Liver (tissue), 9 donors: ENCODE data around the gene RYR1. TPM values are rescaled to one million over a fixed set of nuclear protein-coding genes. Genes with fewer than 3 reads are reported as not detected.

Experiments
- DNase-seq: peaks from one replicate; pipeline ENCODE4 v3.0.0-alpha.2; 2017; ENCODE audit warnings: low spot score
- H3K27ac ChIP-seq, 2 donors: one replicate each; pipeline ENCODE4 v1.7.0; 2013; ENCODE audit warnings: inconsistent platforms in 2 of 2, low read length in 2 of 2, control low read depth in 1 of 2, low read depth in 1 of 2, mild to moderate bottlenecking in 1 of 2
- H3K27me3 ChIP-seq, 4 donors: one replicate each; pipeline versions ENCODE4 v1.6.1 to v1.7.0; 2013; ENCODE audit warnings: low read length in 3 of 4, inconsistent platforms in 1 of 4, mild to moderate bottlenecking in 1 of 4, moderate library complexity in 1 of 4; ENCODE audit not compliant: control insufficient read depth in 4 of 4, insufficient read depth in 4 of 4
- H3K36me3 ChIP-seq, 4 donors: one replicate each; pipeline versions ENCODE4 v1.6.1 to v1.7.0; 2013; ENCODE audit warnings: low read length in 3 of 4, mild to moderate bottlenecking in 3 of 4, low read depth in 1 of 4, moderate library complexity in 1 of 4; ENCODE audit not compliant: control insufficient read depth in 4 of 4, insufficient read depth in 3 of 4
- H3K4me1 ChIP-seq, 4 donors: one replicate each; pipeline versions ENCODE4 v1.6.1 to v1.7.0; 2013; ENCODE audit warnings: low read length in 3 of 4, mild to moderate bottlenecking in 3 of 4, moderate library complexity in 1 of 4; ENCODE audit not compliant: control insufficient read depth in 4 of 4, insufficient read depth in 4 of 4
- H3K4me3 ChIP-seq, 3 donors: one replicate each; pipeline versions ENCODE4 v1.6.1 to v1.7.0; 2013; ENCODE audit warnings: low read length in 3 of 3, control low read depth in 1 of 3, low read depth in 1 of 3, mild to moderate bottlenecking in 1 of 3
- H3K9ac ChIP-seq, 2 donors: one replicate each; pipeline ENCODE4 v1.7.0; 2013; ENCODE audit warnings: low read length in 2 of 2, mild to moderate bottlenecking in 2 of 2, moderate library complexity in 2 of 2, control low read depth in 1 of 2, low read depth in 1 of 2
- H3K9me3 ChIP-seq, 4 donors: one replicate each; pipeline versions ENCODE4 v1.6.1 to v1.7.0; 2013; ENCODE audit warnings: low read length in 3 of 4; ENCODE audit not compliant: control insufficient read depth in 4 of 4
- CTCF ChIP-seq: fragments of 150-350 bp; IDR thresholded peaks from 2 replicates; pipeline ENCODE4 v1.5.1; 2017; ENCODE audit warnings: improper control_type of control experiment, low read depth, low read length; ENCODE audit not compliant: missing input control
- EGR1 ChIP-seq, 2 donors: IDR thresholded peaks; 2 replicates each; pipeline ENCODE4 v1.6.1; 2016 to 2018; ENCODE audit warnings: antibody characterized with exemption in 2 of 2, low read depth in 2 of 2
- FOXA1 ChIP-seq: IDR thresholded peaks from 2 replicates; pipeline ENCODE4 v1.6.1; 2016; ENCODE audit warnings: antibody characterized with exemption
- FOXA2 ChIP-seq: IDR thresholded peaks from 2 replicates; pipeline ENCODE4 v1.6.1; 2016; ENCODE audit warnings: antibody characterized with exemption
- GABPA ChIP-seq, 2 donors: IDR thresholded peaks in 1 of 2; conservative IDR thresholded peaks in 1 of 2; 2 replicates each; pipeline ENCODE4 v1.6.1; 2016; ENCODE audit warnings: antibody characterized with exemption in 2 of 2, mild to moderate bottlenecking in 1 of 2, moderate library complexity in 1 of 2
- HNF4A ChIP-seq, 2 donors: conservative IDR thresholded peaks; 2 replicates each; pipeline ENCODE4 v1.6.1; 2016; ENCODE audit warnings: antibody characterized with exemption in 2 of 2, mild to moderate bottlenecking in 2 of 2
- HNF4G ChIP-seq: IDR thresholded peaks from 2 replicates; pipeline ENCODE4 v1.6.1; 2016; ENCODE audit warnings: antibody characterized with exemption
- JUND ChIP-seq, 2 donors: IDR thresholded peaks; 2 replicates each; pipeline ENCODE4 v1.6.1; 2016; ENCODE audit warnings: antibody characterized with exemption in 2 of 2
- MAX ChIP-seq: IDR thresholded peaks from 2 replicates; pipeline ENCODE4 v1.6.1; 2016; ENCODE audit warnings: antibody characterized with exemption
- NR2F2 ChIP-seq: IDR thresholded peaks from 2 replicates; pipeline ENCODE4 v1.6.1; 2016; ENCODE audit warnings: antibody characterized with exemption
- RAD21 ChIP-seq, 2 donors: IDR thresholded peaks; 2 replicates each; pipeline ENCODE4 v1.6.1; 2016; ENCODE audit warnings: antibody characterized with exemption in 2 of 2, mild to moderate bottlenecking in 2 of 2
- REST ChIP-seq: IDR thresholded peaks from 2 replicates; pipeline ENCODE4 v1.6.1; 2016; ENCODE audit warnings: antibody characterized with exemption, mild to moderate bottlenecking
- RXRA ChIP-seq, 2 donors: IDR thresholded peaks; 2 replicates each; pipeline ENCODE4 v1.6.1; 2017 to 2018; ENCODE audit warnings: antibody characterized with exemption in 2 of 2, mild to moderate bottlenecking in 1 of 2
- WGBS: extraction: QIAGEN DNeasy Blood & Tissue Kit; methylation state at CpG from one replicate; pipeline ENCODE4 v1.1.7; 2013; 5-methylcytosine and 5-hydroxymethylcytosine counted together
- polyA plus RNA-seq, 2 donors: library from polyadenylated mRNA; stranded (reverse) in 1 of 2; unstranded in 1 of 2; fragments of 200-250 nt in 1 of 2; fragments of >200 nt in 1 of 2; fragmentation: Nextera tagmentation in 1 of 2; extraction: Ambion mirVana in 1 of 2; gene quantifications; one replicate each; pipeline versions ENCODE4 v1.2.1 to v1.2.3, GENCODE V29; 2013 to 2015
- total RNA-seq, 2 donors: library from RNA; depleted of rRNA; stranded (reverse); fragments of >200 nt; gene quantifications; one replicate each; pipeline ENCODE4 v1.2.3, GENCODE V29; 2014
- donor health status: healthy.
- donor health status: healthy.
- donor health status: healthy.
- donor health status: healthy.
- donor health status: healthy.

Gene RYR1
- total and polyA plus RNA-seq, 4 donors, result 0.01 to 0.70 (median 0.29) TPM

GRCh38 chr19:38453596-38453995 lies 20.1 kb downstream of the RYR1 start:
- Histone ChIP-seq H3K4me1 (no peaks in the 10 kb centered on the region), H3K36me3 (no peaks in the 10 kb centered on the region), H3K9me3 (no peaks in the 10 kb centered on the region), H3K27me3 (no peaks in the 10 kb centered on the region), H3K4me3 (no peak overlapping the region), H3K9ac (no peak overlapping the region), H3K27ac (no peak overlapping the region)
- WGBS, result 83% methylated on average over 3 of the region's 3 CpGs
- no peak for DNase-seq
- TF ChIP-seq RAD21 (IDR thresholded peaks at IDR 0.05) (no peak), HNF4A (conservative IDR thresholded peaks at IDR 0.05) (no peak), RXRA (IDR thresholded peaks at IDR 0.05) (no peak), REST (no peak), MAX (no peak), FOXA1 (no peak), GABPA (IDR thresholded peaks at IDR 0.05 in 1 of 2, conservative IDR thresholded peaks at IDR 0.05 in 1 of 2) (no peak), EGR1 (IDR thresholded peaks at IDR 0.05; ENCODE audit: low read depth in 2 of 2) (no peak), CTCF (no peak), NR2F2 (no peak), JUND (IDR thresholded peaks at IDR 0.05) (no peak)

GRCh38 chr19:38455031-38455430 lies 21.5 kb downstream of the RYR1 start:
- 53% methylated on average over 4 of the region's 4 CpGs for WGBS
- no peak for TF ChIP-seq HNF4G
- TF ChIP-seq REST, result peak; percentile 98
- TF ChIP-seq FOXA2, result no peak
- no peak for TF ChIP-seq EGR1 (IDR thresholded peaks at IDR 0.05; ENCODE audit: low read depth in 2 of 2)
- no peaks in the 10 kb centered on the region for H3K9me3 ChIP-seq
- no peaks in the 10 kb centered on the region for H3K36me3 ChIP-seq
- H3K27me3 ChIP-seq, result no peaks in the 10 kb centered on the region
- no peak overlapping the region for H3K4me3 ChIP-seq
- H3K9ac ChIP-seq, result no peak overlapping the region
- DNase-seq, result no peak
- no peak overlapping the region for H3K27ac ChIP-seq
- H3K4me1 ChIP-seq, result no peaks in the 10 kb centered on the region
